Ovary (tissue), 3 donors: ENCODE results near the gene ZSWIM5.

Source experiments
- POLR2A ChIP-seq: fragments of 450-650 bp; IDR thresholded peaks from one replicate; pipeline ENCODE4 v1.6.1; 2017; ENCODE audit warnings: antibody characterized with exemption, mild to moderate bottlenecking, moderate library complexity
- TF ChIP-seq, protein P1 (sequence below), 3 donors: fragments of 450-650 bp in 2 of 3; fragments of 200-600 bp in 1 of 3; IDR thresholded peaks; one replicate each; pipeline versions ENCODE4 v1.5.1 to v1.8.0; 2016 to 2022; ENCODE audit warnings: antibody characterized with exemption in 3 of 3, mild to moderate bottlenecking in 1 of 3
- donor health status: DM: no; HTN: no; CAD: no.

DNA sequence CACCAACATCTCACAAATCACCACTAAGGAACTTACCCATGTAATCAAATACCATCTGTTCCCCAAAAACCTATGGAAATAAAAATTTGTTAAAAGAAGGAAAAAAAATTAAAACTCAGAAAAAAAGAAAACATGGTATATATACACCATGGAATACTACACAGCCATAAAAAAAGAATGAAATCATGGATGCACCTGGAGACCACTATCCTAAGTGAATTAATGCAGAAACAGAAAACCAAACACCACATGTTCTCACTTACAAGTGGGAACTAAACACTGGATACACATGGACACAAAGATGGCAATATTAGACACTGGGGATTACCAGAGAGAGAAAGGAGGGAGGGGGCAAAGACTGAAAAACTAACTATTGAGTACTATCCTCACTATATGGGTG lies 50.4 kb downstream of the ZSWIM5 start:
- TF ChIP-seq, protein P1, sequence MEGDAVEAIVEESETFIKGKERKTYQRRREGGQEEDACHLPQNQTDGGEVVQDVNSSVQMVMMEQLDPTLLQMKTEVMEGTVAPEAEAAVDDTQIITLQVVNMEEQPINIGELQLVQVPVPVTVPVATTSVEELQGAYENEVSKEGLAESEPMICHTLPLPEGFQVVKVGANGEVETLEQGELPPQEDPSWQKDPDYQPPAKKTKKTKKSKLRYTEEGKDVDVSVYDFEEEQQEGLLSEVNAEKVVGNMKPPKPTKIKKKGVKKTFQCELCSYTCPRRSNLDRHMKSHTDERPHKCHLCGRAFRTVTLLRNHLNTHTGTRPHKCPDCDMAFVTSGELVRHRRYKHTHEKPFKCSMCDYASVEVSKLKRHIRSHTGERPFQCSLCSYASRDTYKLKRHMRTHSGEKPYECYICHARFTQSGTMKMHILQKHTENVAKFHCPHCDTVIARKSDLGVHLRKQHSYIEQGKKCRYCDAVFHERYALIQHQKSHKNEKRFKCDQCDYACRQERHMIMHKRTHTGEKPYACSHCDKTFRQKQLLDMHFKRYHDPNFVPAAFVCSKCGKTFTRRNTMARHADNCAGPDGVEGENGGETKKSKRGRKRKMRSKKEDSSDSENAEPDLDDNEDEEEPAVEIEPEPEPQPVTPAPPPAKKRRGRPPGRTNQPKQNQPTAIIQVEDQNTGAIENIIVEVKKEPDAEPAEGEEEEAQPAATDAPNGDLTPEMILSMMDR (IDR thresholded peaks at IDR 0.05): no peak
- TF ChIP-seq POLR2A: no peak
